CD4-positive, alpha-beta T cell treated with Interleukin-4 for 1 hour (primary cell): ENCODE results near the gene TPGS1.

Experiments
- DNase-seq, 2 donors: peaks; one replicate each; pipeline ENCODE4 v3.0.0-alpha.2; 2020 to 2022

Gene TPGS1

GRCh38 chr19:522726-523125 lies 15.4 kb downstream of the TPGS1 start:
- DNase-seq = no peak

- no peak for DNase-seq
Observed at GRCh38 chr19:524062-524674, 16.9 kb downstream of the TPGS1 start.

- no peak for DNase-seq
Observed at GRCh38 chr19:525029-525428, 17.7 kb downstream of the TPGS1 start.

GRCh38 chr19:525857-526419 lies 18.6 kb downstream of the TPGS1 start:
- no peak for DNase-seq

GRCh38 chr19:530134-531008 lies 23.1 kb downstream of the TPGS1 start:
- DNase-seq = no peak

GRCh38 chr19:531009-531752 lies 23.9 kb downstream of the TPGS1 start:
- peak; percentile 86 to 89 for DNase-seq

GRCh38 chr19:531753-532560 lies 24.7 kb downstream of the TPGS1 start, which contains the start of gene CDC34:
TSS of gene CDC34 (plus strand) at chr19:531760. CDS start at chr19:531932, 172 bp downstream.
- DNase-seq = no peak

- DNase-seq = peak; percentile 51 to 66
Observed at GRCh38 chr19:532561-533363, 25.5 kb downstream of the TPGS1 start.

GRCh38 chr19:533364-534058 lies 26.2 kb downstream of the TPGS1 start:
- no peak for DNase-seq

- no peak for DNase-seq
Observed at GRCh38 chr19:534088-534487, 26.8 kb downstream of the TPGS1 start.

GRCh38 chr19:535017-535835 lies 27.9 kb downstream of the TPGS1 start:
- no peak for DNase-seq

- DNase-seq = no peak
Observed at GRCh38 chr19:536031-536880, 29.0 kb downstream of the TPGS1 start.

- no peak for DNase-seq
Observed at GRCh38 chr19:536881-537404, 29.6 kb downstream of the TPGS1 start.

- no peak for DNase-seq
Observed at GRCh38 chr19:538641-539428, 31.5 kb downstream of the TPGS1 start.

GRCh38 chr19:539429-540030 lies 32.2 kb downstream of the TPGS1 start:
- no peak for DNase-seq

- DNase-seq = no peak
Observed at GRCh38 chr19:540867-541637, 33.8 kb downstream of the TPGS1 start.

GRCh38 chr19:541699-542098 lies 34.4 kb downstream of the TPGS1 start:
- no peak for DNase-seq
